Lung (tissue), 12 donors: ENCODE data around the gene EYS. TPM values are rescaled to one million over a fixed set of nuclear protein-coding genes. Genes with fewer than 3 reads are reported as not detected.

Experiments
- ATAC-seq: fragments of 200-7000 bp; cut with Tn5 transposase; one replicate; pipeline ENCODE4 v1.9.1; 2020; ENCODE audit warnings: moderate number of reproducible peaks; ENCODE audit not compliant: insufficient read depth, low FRiP score
- DNase-seq, 3 donors: peaks; one replicate each; pipeline ENCODE4 v3.0.0-alpha.2; 2013 to 2017
- H3K27ac ChIP-seq, 2 donors: one replicate each; pipeline ENCODE4 v1.5.1; 2013; ENCODE audit warnings: mild to moderate bottlenecking in 2 of 2, moderate library complexity in 2 of 2, control low read depth in 1 of 2, inconsistent platforms in 1 of 2, low read depth in 1 of 2, low read length in 1 of 2
- H3K27me3 ChIP-seq, 3 donors: one replicate each; pipeline ENCODE4 v1.5.1; 2013; ENCODE audit warnings: low read length in 2 of 3; ENCODE audit not compliant: control insufficient read depth in 3 of 3, insufficient read depth in 3 of 3
- H3K36me3 ChIP-seq, 4 donors: one replicate each; pipeline ENCODE4 v1.5.1; 2013; ENCODE audit warnings: low read length in 4 of 4, mild to moderate bottlenecking in 1 of 4, moderate library complexity in 1 of 4; ENCODE audit not compliant: control insufficient read depth in 4 of 4, insufficient read depth in 4 of 4
- H3K4me1 ChIP-seq, 5 donors: one replicate each; pipeline ENCODE4 v1.5.1; 2013; ENCODE audit warnings: low read length in 5 of 5, mild to moderate bottlenecking in 2 of 5, moderate library complexity in 1 of 5; ENCODE audit not compliant: control insufficient read depth in 5 of 5, insufficient read depth in 5 of 5
- H3K4me3 ChIP-seq: one replicate; pipeline ENCODE4 v1.5.1; 2013; ENCODE audit warnings: mild to moderate bottlenecking, control low read depth, moderate library complexity
- H3K9ac ChIP-seq, 2 donors: one replicate each; pipeline ENCODE4 v1.5.1; 2013; ENCODE audit warnings: low read length in 2 of 2, control low read depth in 1 of 2; ENCODE audit not compliant: insufficient read depth in 1 of 2
- H3K9me3 ChIP-seq, 4 donors: one replicate each; pipeline ENCODE4 v1.5.1; 2013; ENCODE audit warnings: low read length in 3 of 4, mild to moderate bottlenecking in 1 of 4, moderate library complexity in 1 of 4; ENCODE audit not compliant: control insufficient read depth in 4 of 4, insufficient read depth in 3 of 4
- WGBS, 2 donors: extraction: QIAGEN DNeasy Blood & Tissue Kit; methylation state at CpG; one replicate each; pipeline ENCODE4 v1.1.7; 2013; 5-methylcytosine and 5-hydroxymethylcytosine counted together
- polyA plus RNA-seq, 2 donors: library from polyadenylated mRNA; stranded (reverse); fragments of 200-250 nt; gene quantifications; one replicate each; pipeline ENCODE4 v1.2.1, GENCODE V29; 2013
- total RNA-seq, 2 donors: library from RNA; depleted of rRNA in 1 of 2; stranded (reverse); fragments of >200 nt in 1 of 2; gene quantifications; one replicate each; pipeline ENCODE4 v1.2.1, GENCODE V29; 2014 to 2021
- TF ChIP-seq, protein P1 (sequence below): IDR thresholded peaks from 2 replicates; pipeline ENCODE4 v1.5.1; 2012; ENCODE audit warnings: mild to moderate bottlenecking; ENCODE audit errors: control extremely low read depth, extremely low read depth
- donor health status: control.
- donor health status: control.
- donor health status: Bipolar disorder and iron deficiency.
- donor health status: healthy.
- donor health status: DM: yes; HTN: yes; CAD: no.

Gene EYS
- total and polyA plus RNA-seq, 4 donors: 0.06 to 0.34 (median 0.12) TPM

DNA sequence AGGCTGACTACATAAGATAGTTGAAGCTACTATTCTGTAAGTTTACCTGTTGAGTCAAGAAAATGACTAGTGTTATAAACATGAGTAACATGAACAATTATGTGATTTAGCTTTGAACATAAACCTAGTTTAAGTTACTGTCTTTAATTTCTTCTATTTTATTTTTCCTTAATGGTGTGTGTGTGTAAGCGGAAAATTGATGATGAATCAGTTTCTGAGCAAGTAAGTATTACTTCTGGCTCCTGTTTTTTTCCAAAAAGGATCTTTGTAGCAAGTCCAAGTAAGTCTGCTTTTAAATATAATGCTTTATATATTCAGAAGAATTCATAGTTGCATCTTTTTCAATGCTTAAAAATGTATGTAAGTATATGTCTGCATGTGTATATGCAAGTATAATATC lies 786.8 kb downstream of the EYS start:
- 90 to 100% methylated on average over 1 of the region's 1 CpG for WGBS, 2 donors
- ATAC-seq: no peak
- TF ChIP-seq, protein P1, sequence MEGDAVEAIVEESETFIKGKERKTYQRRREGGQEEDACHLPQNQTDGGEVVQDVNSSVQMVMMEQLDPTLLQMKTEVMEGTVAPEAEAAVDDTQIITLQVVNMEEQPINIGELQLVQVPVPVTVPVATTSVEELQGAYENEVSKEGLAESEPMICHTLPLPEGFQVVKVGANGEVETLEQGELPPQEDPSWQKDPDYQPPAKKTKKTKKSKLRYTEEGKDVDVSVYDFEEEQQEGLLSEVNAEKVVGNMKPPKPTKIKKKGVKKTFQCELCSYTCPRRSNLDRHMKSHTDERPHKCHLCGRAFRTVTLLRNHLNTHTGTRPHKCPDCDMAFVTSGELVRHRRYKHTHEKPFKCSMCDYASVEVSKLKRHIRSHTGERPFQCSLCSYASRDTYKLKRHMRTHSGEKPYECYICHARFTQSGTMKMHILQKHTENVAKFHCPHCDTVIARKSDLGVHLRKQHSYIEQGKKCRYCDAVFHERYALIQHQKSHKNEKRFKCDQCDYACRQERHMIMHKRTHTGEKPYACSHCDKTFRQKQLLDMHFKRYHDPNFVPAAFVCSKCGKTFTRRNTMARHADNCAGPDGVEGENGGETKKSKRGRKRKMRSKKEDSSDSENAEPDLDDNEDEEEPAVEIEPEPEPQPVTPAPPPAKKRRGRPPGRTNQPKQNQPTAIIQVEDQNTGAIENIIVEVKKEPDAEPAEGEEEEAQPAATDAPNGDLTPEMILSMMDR: no peak
- H3K4me3 ChIP-seq: no peak overlapping the region
- no peak for DNase-seq
- H3K27me3 ChIP-seq: no peaks in the 10 kb centered on the region
- no peak overlapping the region for H3K27ac ChIP-seq
- no peaks in the 10 kb centered on the region for H3K4me1 ChIP-seq
- no peaks in the 10 kb centered on the region for H3K36me3 ChIP-seq
- H3K9me3 ChIP-seq: peaks cover 0 to 4% (median 0%) of the 10 kb centered on the region in 4 donors
- H3K9ac ChIP-seq: no peak overlapping the region

DNA sequence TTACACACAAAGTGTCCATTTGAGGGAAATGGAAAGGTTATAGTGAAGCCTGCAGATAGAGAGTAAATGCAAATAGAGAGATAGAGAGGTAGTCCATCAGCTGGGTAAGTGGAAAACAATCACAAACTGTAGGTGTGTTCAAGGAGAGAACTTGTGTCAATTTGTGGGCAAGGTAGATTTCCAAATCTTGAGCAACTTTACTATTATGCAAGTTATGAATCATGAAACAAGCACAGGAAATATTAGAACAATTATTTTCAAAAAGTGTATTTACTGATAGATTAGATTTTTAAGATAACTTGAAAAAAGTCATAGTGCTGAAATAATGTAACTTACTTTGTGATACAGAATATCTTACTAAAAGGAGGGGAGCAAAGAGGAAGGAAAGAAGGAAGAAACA lies 792.9 kb downstream of the EYS start:
- ATAC-seq (no peak), DNase-seq (no peak)
- TF ChIP-seq, protein P1: no peak
- Histone ChIP-seq H3K4me1 (no peaks in the 10 kb centered on the region), H3K36me3 (no peaks in the 10 kb centered on the region), H3K9ac (no peak overlapping the region), H3K27me3 (no peaks in the 10 kb centered on the region), H3K4me3 (no peak overlapping the region), H3K9me3 (no peaks in the 10 kb centered on the region), H3K27ac (no peak overlapping the region)

DNA sequence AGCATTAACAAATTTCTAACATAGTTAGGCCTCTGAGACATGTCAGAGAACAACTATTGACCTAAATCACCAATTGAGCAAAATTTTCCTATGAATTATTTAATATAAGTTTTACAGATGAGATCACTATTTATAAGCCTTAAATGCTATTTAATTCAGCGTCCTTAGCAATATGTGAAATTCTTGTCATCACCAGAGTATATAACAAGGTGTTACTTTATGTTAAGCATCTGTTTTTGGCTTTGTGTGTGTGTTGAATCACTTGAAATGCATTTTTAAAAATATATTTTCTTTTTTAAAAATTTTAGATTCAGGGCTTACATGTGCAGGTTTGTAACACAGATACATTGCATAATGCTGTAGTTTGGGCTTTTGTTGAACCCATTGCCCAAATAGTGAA lies 794.1 kb downstream of the EYS start:
- Histone ChIP-seq H3K4me1 (no peaks in the 10 kb centered on the region), H3K27ac (no peak overlapping the region)
- DNase-seq: peak in 2 of 3 donors; percentile 55 to 74

DNA sequence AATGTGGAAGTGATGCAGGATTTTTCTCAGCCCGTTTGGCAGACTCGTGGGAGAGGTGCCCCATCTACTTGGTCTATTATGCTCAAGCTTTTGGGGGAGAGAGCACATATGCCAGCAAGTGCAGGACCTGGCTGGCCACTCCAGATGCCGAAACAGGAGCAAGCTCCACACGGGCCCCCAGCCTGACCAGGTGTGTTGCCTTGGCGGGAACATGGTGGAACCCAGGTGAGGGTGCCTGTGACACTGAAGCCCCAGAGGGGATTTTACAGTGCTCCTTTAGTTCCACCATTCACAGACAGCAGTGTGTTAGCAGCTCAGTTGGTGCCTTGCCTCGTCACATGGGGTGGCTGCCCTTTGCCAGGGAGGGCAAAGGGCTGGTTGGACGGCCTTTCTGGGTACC lies 798.9 kb downstream of the EYS start:
- Histone ChIP-seq H3K4me1 (no peaks in the 10 kb centered on the region), H3K4me3 (no peak overlapping the region), H3K27ac (no peak overlapping the region), H3K9ac (no peak overlapping the region), H3K36me3 (no peaks in the 10 kb centered on the region), H3K9me3 (no peaks in the 10 kb centered on the region), H3K27me3 (no peaks in the 10 kb centered on the region)
- DNase-seq (no peak), ATAC-seq (no peak)
- TF ChIP-seq, protein P1: no peak
- 81 to 93% methylated on average over 7 of the region's 7 CpGs for WGBS, 2 donors

More for the DNA sequence above, 794.1 kb downstream of the EYS start:
- H3K4me3 ChIP-seq: no peak overlapping the region
- no peaks in the 10 kb centered on the region for H3K36me3 ChIP-seq
- 78 to 80% methylated on average over 1 of the region's 1 CpG for WGBS, 2 donors
- no peaks in the 10 kb centered on the region for H3K27me3 ChIP-seq
- no peak overlapping the region for H3K9ac ChIP-seq
- ATAC-seq: no peak
- no peaks in the 10 kb centered on the region for H3K9me3 ChIP-seq
- TF ChIP-seq, protein P1: no peak
